ENCODE results near the gene COMMD10.

Gene COMMD10

DNA sequence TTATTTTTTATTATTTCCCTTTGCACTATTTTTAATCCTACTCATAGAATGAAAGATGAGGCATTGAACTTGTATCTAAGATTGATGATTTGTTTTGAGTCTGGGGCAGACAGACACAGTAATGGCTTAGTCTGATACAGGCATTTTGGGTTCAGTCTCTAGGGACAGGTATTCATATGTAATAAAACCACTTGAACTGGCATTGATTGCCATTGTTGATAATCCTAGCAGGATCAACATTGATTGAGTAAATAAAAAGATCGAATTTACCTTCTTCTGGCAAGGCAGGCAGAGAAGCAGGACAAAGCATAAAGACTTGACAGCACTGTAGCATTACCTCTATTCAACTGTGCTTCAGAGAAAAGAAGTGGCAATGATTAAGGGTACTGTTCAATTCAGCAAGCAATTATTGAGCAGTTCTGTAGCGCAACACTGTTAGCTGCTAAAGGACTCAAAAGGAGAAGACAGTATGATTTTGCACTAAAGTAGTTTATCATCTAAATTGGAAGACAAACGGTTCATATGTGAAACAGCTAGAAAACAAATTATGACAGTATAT lies 144.4 kb downstream of the COMMD10 start:
- DNase-seq, result no peak

DNA sequence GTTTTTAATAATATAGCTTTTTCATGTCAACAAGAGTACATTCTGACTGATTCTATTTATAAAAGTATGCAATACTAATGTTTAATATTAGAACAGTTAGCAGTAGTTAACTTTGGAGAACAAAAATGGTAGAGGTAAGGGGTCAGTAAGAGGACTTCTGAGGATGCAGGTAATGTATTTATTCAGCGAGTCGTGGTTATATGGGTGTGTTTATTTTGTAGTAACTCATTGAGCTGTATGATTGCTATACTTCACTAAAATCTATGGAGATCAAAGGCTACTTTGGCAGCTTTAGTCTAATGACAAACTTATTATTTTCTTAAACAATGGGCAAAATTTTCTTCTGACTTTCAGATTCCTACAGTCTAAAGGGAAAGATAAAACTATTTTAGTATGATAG lies 146.5 kb downstream of the COMMD10 start:
- no peak for DNase-seq

DNA sequence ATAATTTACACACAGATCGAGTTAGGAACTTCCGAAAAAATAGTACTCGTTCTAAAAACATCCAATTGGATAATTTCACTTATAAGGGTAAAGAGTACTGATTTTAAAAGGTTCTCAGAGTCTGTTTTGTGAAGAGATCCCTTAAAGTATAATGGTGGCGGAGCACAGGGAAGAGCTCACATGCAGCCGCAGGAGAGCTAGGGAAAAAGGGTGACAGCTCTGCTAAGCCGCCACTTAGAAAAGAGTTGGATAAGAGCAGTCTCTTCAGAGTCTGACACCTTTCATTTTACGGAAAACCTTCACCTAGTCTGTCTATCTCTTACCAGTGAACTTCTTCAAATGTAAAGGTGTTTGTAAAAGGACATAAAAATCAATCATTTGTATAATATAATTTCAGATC lies 149.9 kb downstream of the COMMD10 start:
- DNase-seq, result no peak

DNA sequence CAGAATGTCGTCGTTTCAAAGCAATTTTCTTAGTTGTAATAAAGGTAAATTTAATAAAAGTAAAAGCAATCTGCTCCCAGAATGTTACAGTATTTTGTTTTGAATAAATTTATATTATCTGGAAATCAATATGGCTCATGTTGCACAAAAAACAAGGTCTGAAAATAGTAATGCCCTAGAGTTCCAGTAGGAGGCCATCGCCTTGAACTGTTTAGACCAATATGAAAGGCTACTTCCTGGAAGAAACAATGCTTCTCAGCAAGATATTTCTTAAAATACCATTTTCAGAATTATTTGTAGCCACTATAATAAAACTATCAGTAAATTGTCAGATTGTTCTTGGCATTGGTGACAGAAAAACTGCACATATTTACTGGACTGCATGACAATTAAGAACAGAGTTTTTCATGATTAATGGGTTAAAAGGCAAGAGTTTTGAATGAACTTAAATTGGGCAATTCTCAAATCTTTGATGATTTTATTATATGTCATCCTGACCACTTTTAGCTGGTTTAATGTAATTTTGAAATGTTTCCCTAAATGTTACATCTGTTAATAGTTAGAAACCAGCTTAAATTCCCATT lies 153.2 kb downstream of the COMMD10 start:
- DNase-seq, result no peak

DNA sequence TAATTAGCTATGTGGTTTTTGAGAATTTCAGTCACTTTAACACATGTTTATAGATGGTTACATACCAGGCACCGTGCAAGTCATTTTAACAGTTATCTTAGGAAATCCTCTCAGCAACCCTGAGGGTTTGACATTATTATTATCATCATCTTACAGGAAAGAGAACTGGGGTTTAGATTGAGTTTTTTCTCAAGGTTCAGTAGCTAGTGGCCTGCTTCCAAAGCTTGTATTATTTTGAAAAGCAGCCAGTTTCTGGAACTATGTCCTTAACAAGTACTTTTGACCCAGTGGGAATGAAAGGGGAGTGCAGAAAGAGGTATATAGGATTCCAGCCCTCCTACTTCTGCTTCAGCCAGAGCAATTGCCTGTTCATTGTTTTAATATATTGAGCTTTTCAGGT lies 157.5 kb downstream of the COMMD10 start:
- DNase-seq, result no peak

DNA sequence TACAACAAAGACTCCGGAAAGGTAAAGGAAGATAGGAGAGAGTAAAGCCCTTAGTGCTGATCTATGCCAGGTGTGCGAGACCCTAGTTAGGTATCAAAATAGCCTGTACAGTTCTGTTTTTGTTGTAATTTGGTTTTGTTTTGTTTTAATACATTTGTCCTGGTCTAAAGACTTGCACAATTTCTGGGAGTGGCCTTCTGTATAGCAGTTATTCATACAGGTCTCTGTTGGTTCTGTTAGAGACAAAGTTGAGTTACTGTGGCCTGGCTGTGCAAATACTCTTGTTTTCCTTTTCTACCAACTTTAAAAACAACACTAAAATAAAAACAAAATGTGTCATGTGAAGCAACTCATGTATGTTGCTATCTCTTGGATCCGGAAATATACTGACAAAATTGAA lies 163.6 kb downstream of the COMMD10 start:
- no peak for DNase-seq

DNA sequence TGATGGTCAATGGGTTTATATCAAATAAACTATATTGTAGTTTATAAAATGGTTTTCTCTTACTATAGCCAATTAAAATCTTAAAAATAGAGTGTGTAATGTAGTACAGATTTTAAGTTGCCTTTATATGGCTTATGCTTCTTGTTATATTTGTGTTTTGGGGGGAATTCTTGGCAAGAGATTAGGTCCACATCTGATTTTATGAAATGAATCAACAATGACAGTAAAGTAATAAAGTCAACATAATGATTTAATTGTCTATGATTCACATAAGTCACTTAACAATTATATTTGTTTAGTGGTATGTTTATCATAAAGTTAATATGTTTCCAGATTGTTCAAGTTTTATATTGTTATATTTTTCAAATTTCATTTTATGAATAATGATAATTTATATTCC lies 164.8 kb downstream of the COMMD10 start:
- no peak for DNase-seq

DNA sequence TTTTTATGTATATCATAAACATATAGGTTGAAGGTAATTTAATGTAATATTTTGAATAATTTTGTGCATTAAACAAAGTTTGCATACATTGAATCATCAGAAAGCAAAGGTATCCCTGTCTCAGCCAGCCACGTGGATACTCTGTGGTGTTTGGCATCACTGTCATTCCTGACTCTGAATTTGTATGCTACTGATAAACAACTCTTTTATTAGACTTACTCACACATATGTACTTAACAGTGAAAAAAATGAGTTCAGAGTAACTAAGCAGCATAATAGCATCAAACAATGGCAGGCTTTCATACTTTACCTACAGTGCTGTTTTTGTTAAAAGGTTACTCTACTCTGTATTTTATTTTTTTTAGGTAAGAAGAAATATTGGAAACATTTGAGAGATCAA lies 171.9 kb downstream of the COMMD10 start:
- DNase-seq, result no peak

DNA sequence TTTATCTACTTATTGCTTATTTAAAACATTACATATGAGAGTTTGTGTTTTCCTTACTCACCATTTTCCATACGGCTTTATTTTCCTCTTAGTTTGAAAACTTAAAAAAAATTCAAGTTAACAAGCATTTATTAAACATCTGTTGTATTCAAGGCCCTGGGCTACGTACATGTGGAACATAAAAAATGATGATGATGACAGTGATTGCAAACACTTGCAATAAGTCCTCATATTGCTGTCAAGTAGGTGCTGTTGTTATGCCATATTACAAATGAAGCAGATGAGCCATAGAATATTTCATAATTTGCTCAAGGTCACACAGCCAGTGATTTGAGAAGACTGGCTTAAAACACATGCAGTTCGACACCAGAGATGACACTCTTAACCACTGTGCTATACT lies 180.6 kb downstream of the COMMD10 start:
- no peak for DNase-seq

DNA sequence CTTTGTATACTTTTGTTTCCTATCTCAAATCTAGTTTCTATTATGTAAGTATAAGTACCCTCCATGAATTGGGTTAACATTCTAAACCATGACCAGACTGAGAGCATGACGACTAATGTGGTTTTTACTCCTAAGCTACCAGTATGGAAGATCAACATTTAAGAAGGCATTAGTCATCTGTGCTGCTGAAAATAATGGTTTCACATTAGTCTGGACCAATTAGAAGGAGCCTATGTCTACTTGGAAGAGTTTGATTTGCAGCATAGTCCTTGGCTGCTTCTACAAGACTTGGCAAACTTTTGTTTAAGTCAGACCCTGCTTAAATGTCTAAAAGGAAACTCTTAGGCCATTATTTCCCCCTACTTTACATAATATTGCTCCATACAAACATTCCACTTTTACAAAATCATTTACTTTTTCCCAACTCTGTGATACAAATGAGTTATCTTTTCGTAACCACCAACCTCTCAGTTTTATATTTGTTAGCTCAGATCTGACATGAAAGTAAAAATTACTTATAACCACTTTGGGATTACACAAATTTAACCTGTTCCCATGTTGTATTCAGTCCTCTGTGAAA lies 186.7 kb downstream of the COMMD10 start:
- DNase-seq, result no peak

DNA sequence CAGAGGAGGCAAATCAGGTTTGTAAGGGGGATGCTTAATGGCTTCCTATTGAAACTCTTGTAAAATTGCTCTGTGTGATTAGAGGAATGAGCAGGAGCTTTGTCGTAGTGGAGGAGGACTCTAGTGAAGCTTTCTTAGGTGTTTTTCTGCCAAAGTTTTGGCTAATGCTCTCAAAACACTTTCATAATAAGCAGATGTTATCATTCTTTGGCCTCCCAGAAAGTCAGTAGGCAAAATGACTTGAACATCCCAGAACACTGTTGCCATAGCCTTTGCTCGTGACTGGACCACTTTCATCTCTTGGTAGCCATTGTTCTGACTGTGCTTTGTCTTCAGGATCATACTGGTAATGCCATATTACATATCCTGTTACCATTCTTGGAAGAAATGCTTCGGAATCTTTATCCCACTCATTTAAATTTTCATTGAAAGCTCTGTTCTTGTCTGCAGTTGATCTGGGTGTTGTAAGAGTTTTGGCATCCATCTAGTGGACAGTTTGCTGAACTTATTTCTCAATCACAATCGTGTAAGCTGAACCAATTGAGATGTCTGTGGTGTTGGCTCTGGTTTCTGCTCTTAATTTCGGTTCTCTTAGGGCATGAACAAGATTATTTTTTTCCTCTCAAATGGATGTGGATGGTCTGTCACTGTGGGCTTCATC lies 187.6 kb downstream of the COMMD10 start:
- DNase-seq, result no peak

DNA sequence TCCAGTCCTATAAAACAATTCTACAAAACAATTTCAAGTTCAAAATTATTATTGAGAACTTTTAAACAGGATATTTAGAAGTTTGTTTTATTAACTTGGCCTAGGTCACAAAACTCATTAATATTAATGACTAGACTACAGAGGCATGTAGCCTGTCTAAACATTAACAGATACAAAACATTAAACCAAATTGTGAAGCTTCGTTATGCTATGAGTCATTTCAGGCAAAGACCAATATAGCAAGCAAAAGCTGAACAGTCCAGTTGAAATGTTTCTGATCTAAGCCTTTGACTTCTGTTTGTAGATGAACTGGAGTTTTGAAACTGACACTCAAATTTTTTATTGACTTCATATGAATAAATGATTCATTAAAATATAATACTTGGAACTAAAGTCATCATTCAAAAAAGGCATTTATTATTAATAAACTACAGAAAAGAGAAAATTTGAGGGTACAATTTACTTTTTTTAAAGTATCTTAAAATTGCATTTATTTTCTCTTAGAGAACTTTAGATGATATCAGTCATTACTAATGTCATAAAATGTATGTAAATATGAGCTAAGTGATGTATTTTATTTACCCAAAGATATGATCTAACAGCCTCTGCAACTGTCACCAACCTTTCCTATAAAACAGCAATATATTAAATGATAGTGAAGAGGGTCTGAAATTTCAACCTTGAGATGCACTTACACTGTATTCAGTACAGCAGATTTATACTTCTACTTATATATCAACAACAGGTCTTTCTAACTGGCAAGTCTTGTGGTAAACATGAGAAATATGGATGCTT lies 188.8 kb downstream of the COMMD10 start:
- DNase-seq, result no peak

DNA sequence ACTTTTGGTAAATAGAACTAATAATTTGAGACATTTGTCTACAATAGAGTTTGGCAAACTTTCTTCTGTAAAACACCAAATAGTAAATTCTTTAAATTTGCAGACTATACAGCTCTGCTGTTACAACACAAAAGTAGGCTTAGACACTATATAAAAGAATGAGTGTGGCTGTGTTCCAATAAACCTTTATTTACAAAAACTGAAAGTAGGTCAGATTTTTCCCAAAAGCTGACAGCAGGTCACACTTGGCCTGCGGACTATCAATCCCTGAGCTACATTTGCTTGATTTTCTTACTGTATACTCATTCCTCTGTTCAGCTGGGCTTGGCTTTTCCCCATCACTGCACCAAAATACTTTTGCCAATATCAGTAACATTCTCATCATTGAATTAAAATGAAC lies 189.4 kb downstream of the COMMD10 start:
- no peak for DNase-seq

DNA sequence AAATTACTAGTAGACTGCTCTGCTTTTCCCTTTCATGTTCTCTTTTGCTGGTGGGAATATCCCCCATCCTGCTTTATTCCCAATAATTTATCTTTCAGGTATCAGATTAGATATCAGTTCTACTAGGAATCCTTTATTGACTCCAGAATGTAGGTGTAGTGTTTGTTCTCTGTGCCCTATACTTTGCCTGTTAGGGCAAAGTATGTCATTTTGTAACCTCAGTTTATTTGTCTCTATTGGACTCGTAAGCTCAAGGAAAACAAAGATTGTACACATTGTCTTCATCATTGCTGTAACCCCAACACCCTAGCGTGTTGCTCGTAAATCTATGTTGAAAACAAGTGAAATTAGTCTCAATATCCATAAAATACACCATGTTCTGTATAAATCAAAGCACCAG lies 190.5 kb downstream of the COMMD10 start:
- DNase-seq, result no peak

DNA sequence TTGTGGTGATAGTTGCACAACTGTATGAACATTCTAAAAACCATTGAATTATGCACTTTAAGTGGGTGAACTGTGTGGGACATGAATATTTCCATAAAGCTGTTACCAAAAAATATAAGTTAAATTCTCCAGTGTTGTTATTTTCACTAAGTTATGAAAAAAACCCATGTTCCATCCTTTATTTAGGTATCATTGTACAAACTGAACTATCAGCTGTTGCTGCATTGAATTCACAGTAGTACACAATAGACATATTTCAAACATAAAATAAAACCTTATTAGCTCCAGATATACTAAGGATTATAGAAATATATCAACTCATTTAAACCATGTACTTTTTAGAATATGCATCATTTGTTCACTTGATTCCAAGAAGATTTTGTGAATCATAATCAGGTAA lies 192.1 kb downstream of the COMMD10 start:
- no peak for DNase-seq

DNA sequence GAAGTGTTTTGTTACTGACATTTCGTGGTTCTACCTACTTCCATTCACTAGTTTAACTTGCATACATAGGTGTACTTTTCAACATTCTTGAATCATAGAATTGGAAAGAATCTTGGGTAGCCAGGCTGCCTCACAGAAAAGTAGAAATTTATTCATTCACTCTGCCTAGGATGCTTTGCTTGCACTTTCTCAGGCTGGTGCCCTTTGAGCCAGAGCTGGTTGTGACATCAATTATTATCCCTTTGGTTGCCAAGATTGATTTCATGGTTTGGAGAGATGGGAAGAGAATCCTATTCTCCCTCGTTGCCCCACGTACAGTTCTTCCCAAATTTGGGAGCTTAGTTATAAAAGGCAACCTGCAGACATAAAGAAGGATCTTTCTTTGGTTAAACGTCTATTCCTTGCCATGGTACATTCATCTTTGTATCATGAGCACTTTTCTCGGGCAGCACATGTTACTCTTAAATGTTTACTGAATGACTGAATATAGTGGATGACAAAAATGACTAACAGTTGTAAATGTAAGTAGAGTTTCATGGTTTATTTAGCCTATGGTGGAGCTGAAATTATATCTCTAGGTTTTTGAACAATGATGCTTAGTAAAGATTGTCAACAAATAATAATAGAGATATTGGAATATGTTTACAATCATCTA lies 195.5 kb downstream of the COMMD10 start:
- DNase-seq, result no peak

DNA sequence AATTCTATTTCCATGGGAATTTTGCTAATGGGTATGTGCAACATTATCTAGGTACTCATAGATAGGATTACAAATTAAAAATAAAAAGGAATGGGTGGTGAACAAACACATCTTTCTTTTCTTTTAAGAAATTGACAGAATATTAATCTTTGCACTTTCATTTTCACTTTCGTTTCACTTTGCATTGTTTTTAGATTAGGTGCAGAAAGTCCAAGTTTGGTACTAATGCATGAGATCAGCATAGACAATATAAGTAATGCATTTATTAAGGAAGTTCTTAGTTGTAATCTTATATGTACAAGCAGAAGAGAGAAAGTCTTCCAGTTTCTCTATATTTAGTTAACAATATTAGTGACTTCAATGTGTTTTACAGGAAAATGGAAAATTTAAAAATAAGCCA lies 196.5 kb downstream of the COMMD10 start:
- DNase-seq, result no peak

DNA sequence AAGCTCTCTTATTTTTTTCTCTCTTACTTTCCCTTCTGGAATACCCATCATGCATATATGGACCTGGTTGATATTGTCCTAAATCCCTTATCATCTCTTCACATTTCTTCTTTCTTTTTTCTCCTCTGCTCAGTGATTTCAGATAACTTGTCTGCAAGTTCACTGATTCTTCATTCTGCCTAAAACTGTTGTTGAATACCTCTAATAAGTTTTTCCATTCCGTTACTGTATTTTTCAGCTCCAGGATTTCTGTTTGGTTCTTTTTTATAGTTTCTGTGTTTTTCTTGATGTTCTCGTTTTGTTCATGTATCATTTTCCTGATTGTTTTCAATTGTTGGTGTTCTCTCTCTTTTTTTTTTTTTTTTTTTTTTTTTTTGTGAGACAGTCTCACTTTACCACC lies 203.7 kb downstream of the COMMD10 start:
- DNase-seq, result no peak

DNA sequence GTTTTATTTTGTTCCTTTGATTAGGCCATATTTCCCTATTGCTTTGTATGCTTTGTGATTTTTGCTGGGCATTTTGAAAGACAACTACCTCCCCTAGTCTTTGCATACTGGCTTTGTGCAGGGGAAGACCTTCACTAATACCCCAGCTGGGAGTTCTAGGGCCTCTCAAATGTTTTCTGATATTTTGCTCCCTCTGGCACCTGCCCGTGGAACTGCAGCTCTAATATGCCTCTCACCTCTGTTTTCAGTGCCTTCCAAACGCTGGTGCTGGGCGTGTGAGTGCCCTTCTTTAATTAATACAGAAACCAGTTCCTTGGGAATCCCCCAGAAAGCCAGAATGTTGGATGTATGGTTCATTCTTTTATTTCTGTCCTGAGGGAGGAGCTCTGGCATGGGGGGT lies 204.5 kb downstream of the COMMD10 start:
- no peak for DNase-seq

DNA sequence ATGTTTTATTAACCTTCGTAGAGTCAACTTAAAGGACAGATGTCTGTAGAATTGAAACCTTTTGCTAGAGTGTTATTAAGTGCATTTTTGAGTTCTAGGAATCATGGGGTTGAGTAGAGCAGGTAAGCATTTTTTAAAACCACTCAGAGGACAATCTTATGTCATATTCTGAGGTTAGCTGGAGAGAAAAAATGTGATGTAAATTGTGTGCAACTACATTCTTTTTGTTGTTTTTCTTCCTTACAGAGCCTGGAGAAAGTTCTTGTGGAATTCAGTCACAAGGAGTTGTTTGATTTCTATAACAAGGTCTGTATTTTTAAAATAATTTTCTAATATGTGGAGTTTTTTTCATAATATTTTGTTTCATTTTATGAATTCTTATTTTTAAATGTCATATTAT lies 206.4 kb downstream of the COMMD10 start:
- no peak for DNase-seq

DNA sequence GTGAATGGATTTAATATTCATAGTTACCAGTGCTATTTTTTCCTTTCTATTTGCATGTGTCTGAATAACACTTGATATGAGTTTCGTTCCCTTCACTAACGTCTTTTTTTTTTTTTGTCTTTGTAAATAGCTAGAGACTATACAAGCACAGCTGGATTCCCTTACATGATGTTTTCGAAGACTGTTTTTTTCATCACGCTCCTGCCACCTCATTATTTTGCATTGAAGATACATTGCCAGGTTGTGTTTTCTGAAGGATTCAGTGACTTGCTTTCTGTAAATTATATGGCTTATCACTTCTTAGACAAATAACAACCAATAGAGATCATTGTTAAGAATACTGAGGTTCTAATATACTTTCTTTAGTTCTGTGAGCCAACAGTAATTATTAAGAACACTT lies 207.5 kb downstream of the COMMD10 start:
- DNase-seq, result no peak

DNA sequence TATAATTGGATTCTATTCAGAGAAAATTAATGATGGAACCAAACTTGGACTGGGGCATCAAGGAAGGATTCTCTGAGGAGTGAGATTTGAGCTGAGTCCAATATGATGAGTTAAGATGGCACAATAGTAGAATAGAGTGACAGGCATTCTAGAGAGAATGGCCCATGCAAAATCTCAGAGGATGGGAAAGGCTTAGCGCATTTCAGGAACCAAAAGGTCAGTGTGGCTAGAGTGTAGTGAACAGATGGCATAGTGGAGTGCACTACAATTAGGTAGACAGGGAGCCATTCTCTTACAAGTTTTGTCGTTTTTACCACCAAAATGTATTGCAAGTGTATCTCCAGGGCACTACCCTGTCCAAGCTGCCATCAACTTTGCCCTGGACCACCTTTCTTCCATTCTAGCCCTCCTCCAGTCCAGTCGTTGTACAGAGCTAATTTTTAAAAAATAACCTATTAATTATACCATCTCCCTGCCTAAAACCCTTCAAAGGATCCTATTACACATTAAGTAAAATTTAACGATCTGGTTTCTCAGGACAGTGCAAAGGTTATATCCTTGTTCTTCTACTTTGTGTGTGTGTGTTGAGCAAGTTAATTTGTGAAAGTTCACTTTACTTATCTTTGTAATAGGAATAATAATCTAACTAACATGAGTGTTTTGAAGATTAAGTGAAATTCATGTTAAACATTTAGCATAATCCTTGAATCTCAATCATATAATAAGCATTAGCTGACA lies 211.7 kb downstream of the COMMD10 start:
- no peak for DNase-seq

Data from T1000 (cell line).